Measurements from ENCODE around the gene STK26.

GRCh38 chrX:132015875-132016274 lies 7.2 kb upstream of the STK26 start:
- TF ChIP-seq, protein P1, sequence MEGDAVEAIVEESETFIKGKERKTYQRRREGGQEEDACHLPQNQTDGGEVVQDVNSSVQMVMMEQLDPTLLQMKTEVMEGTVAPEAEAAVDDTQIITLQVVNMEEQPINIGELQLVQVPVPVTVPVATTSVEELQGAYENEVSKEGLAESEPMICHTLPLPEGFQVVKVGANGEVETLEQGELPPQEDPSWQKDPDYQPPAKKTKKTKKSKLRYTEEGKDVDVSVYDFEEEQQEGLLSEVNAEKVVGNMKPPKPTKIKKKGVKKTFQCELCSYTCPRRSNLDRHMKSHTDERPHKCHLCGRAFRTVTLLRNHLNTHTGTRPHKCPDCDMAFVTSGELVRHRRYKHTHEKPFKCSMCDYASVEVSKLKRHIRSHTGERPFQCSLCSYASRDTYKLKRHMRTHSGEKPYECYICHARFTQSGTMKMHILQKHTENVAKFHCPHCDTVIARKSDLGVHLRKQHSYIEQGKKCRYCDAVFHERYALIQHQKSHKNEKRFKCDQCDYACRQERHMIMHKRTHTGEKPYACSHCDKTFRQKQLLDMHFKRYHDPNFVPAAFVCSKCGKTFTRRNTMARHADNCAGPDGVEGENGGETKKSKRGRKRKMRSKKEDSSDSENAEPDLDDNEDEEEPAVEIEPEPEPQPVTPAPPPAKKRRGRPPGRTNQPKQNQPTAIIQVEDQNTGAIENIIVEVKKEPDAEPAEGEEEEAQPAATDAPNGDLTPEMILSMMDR (conservative IDR thresholded peaks at IDR 0.05; ENCODE audit: low read depth, low read length) = no peak
- TF ChIP-seq EZH2 (IDR thresholded peaks at IDR 0.05; ENCODE audit: low read length, unreplicated experiment) (no peak), EZH2phosphoT487 (IDR thresholded peaks at IDR 0.05; ENCODE audit: borderline replicate concordance, low read length) (no peak)

Measured in PC-3 (cell line).